ENCODE results near the gene PHF10.

- TF ChIP-seq CTCF (IDR thresholded peaks at IDR 0.05; ENCODE audit: insufficient read depth, low read length) (no peak), SPI1 (IDR thresholded peaks at IDR 0.05; ENCODE audit: borderline replicate concordance, low read depth) (no peak), POLR2AphosphoS5 (IDR thresholded peaks at IDR 0.05; ENCODE audit: low read depth) (0 out of 2 replicates have a peak, but pooled peaks have one; percentile 4), GABPA (IDR thresholded peaks at IDR 0.05; ENCODE audit: low read depth) (no peak)
Measured at GRCh38 chr6:169723200-169723909, 945 bp downstream of the PHF10 start.

Measured in HL-60 (cell line).